Spinal cord (tissue), 10 donors: ENCODE results near the gene PEF1. TPM values are rescaled to one million over a fixed set of nuclear protein-coding genes. Genes with fewer than 3 reads are reported as not detected.
"Not testable (repeated sequence)": the region's sequence is repeated elsewhere in the genome, so short reads cannot be mapped to it uniquely, and the experiment has no call there.

ENCODE experiments used
- DNase-seq, 6 donors: peaks; one replicate each; pipeline versions ENCODE4 v3.0.0 to v3.0.0-alpha.2; 2013 to 2015; ENCODE audit warnings: low spot score in 6 of 6, low read depth in 4 of 6
- H3K27ac ChIP-seq: one replicate; pipeline ENCODE4 v1.5.1; 2013; ENCODE audit warnings: low read depth, low read length, control low read depth
- H3K27me3 ChIP-seq: one replicate; pipeline ENCODE4 v1.6.1; 2013; ENCODE audit warnings: low read length; ENCODE audit not compliant: control insufficient read depth, insufficient read depth
- H3K36me3 ChIP-seq: one replicate; pipeline ENCODE4 v1.6.1; 2013; ENCODE audit warnings: low read length; ENCODE audit not compliant: control insufficient read depth, insufficient read depth
- H3K4me1 ChIP-seq: one replicate; pipeline ENCODE4 v1.6.1; 2013; ENCODE audit warnings: low read length; ENCODE audit not compliant: control insufficient read depth, insufficient read depth
- H3K4me3 ChIP-seq: one replicate; pipeline ENCODE4 v1.5.1; 2013; ENCODE audit warnings: low read depth, low read length, control low read depth
- H3K9me3 ChIP-seq: one replicate; pipeline ENCODE4 v1.6.1; 2013; ENCODE audit warnings: low read length; ENCODE audit not compliant: control insufficient read depth, insufficient read depth
- WGBS: methylation state at CpG from one replicate; pipeline ENCODE4 v1.1.5; 2013; ENCODE audit warnings: missing lambda C conversion rate; ENCODE audit not compliant: insufficient coverage; 5-methylcytosine and 5-hydroxymethylcytosine counted together
- polyA plus RNA-seq, 2 donors: library from polyadenylated mRNA; unstranded; fragments of 120-200 nt; gene quantifications; one replicate each; pipeline ENCODE4 v1.2.1, GENCODE V29; 2013; ENCODE audit not compliant: insufficient read length in 2 of 2
- total RNA-seq, 2 donors: library from RNA; depleted of rRNA in 1 of 2; stranded (reverse); fragments of 120-200 nt in 1 of 2; fragments of >200 nt in 1 of 2; gene quantifications; one replicate each; pipeline versions ENCODE4 v1.2.3 to v1.2.4, GENCODE V29; 2013 to 2014
- donor health status: healthy.

The PEF1 gene
- total and polyA plus RNA-seq, 4 donors, result 66.1 to 78.2 (median 77.7) TPM

GRCh38 chr1:31592132-31592531 lies 52.5 kb downstream of the PEF1 start:
- Histone ChIP-seq H3K27ac (no peak overlapping the region), H3K27me3 (peaks cover 37% of the 10 kb centered on the region), H3K9me3 (no peaks in the 10 kb centered on the region), H3K4me1 (peaks cover 18% of the 10 kb centered on the region), H3K4me3 (no peak overlapping the region), H3K36me3 (no peaks in the 10 kb centered on the region)
- DNase-seq, result no peak

GRCh38 chr1:31591425-31592093 lies 53.1 kb downstream of the PEF1 start:
- Histone ChIP-seq H3K27ac (no peak overlapping the region), H3K27me3 (peaks cover 42% of the 10 kb centered on the region), H3K4me3 (no peak overlapping the region), H3K4me1 (peaks cover 21% of the 10 kb centered on the region), H3K36me3 (no peaks in the 10 kb centered on the region), H3K9me3 (no peaks in the 10 kb centered on the region)
- WGBS, result 76% methylated on average over 6 of the region's 11 CpGs
- DNase-seq, result no peak

- no peak for DNase-seq
- H3K4me1 ChIP-seq, result peaks cover 35% of the 10 kb centered on the region
- 16% methylated on average over 62 of the region's 62 CpGs for WGBS
- H3K36me3 ChIP-seq, result no peaks in the 10 kb centered on the region
- no peak overlapping the region for H3K4me3 ChIP-seq
- no peak overlapping the region for H3K27ac ChIP-seq
- H3K27me3 ChIP-seq, result peaks cover 56% of the 10 kb centered on the region
- H3K9me3 ChIP-seq, result no peaks in the 10 kb centered on the region
These were observed 55.7 kb downstream of the PEF1 start for GRCh38 chr1:31588751-31589515.

- Histone ChIP-seq H3K27ac (no peak overlapping the region), H3K4me3 (no peak overlapping the region), H3K9me3 (no peaks in the 10 kb centered on the region), H3K4me1 (peaks cover 44% of the 10 kb centered on the region), H3K27me3 (peaks cover 51% of the 10 kb centered on the region), H3K36me3 (no peaks in the 10 kb centered on the region)
- peak in 2 of 6 donors; percentile 57 to 65 for DNase-seq
- 51% methylated on average over 14 of the region's 14 CpGs for WGBS
These were observed 56.8 kb downstream of the PEF1 start for GRCh38 chr1:31587720-31588423.

GRCh38 chr1:31587328-31587699 lies 57.4 kb downstream of the PEF1 start:
- not testable (repeated sequence) for H3K4me3 ChIP-seq, H3K27ac ChIP-seq, DNase-seq, H3K9me3 ChIP-seq, H3K36me3 ChIP-seq
- Histone ChIP-seq H3K4me1 (peaks cover 45% of the 10 kb centered on the region), H3K27me3 (peaks cover 51% of the 10 kb centered on the region)
- WGBS, result no CpG with 5 or more reads among the region's 5 CpGs

- Histone ChIP-seq H3K36me3 (no peaks in the 10 kb centered on the region), H3K27me3 (peaks cover 51% of the 10 kb centered on the region), H3K27ac (no peak overlapping the region), H3K9me3 (no peaks in the 10 kb centered on the region), H3K4me3 (no peak overlapping the region), H3K4me1 (peaks cover 45% of the 10 kb centered on the region)
- 34% methylated on average over 41 of the region's 47 CpGs for WGBS
- DNase-seq, result no peak
These were observed 58.0 kb downstream of the PEF1 start for GRCh38 chr1:31586376-31587327.

GRCh38 chr1:31585736-31586365 lies 58.8 kb downstream of the PEF1 start:
- H3K27me3 ChIP-seq, result peaks cover 48% of the 10 kb centered on the region
- no peak for DNase-seq
- H3K4me3 ChIP-seq, result no peak overlapping the region
- H3K27ac ChIP-seq, result no peak overlapping the region
- WGBS, result 89% methylated on average over 4 of the region's 11 CpGs
- H3K9me3 ChIP-seq, result no peaks in the 10 kb centered on the region
- H3K4me1 ChIP-seq, result peaks cover 45% of the 10 kb centered on the region
- no peaks in the 10 kb centered on the region for H3K36me3 ChIP-seq

- Histone ChIP-seq H3K27ac (no peak overlapping the region), H3K4me3 (no peak overlapping the region), H3K4me1 (peaks cover 49% of the 10 kb centered on the region), H3K27me3 (peaks cover 46% of the 10 kb centered on the region), H3K9me3 (no peaks in the 10 kb centered on the region), H3K36me3 (no peaks in the 10 kb centered on the region)
- DNase-seq, result no peak
- 91% methylated on average over 24 of the region's 27 CpGs for WGBS
These were observed 59.6 kb downstream of the PEF1 start for GRCh38 chr1:31584869-31585735.
